ENCODE measurements around the gene CNTN6. TPM values are rescaled to one million over a fixed set of nuclear protein-coding genes. Genes with fewer than 3 reads are reported as not detected.
"Not testable (repeated sequence)": the region's sequence is repeated elsewhere in the genome, so short reads cannot be mapped to it uniquely, and the experiment has no call there.

The CNTN6 gene
- total RNA-seq, 1 experiment from 2014 or later, result not detected

DNA sequence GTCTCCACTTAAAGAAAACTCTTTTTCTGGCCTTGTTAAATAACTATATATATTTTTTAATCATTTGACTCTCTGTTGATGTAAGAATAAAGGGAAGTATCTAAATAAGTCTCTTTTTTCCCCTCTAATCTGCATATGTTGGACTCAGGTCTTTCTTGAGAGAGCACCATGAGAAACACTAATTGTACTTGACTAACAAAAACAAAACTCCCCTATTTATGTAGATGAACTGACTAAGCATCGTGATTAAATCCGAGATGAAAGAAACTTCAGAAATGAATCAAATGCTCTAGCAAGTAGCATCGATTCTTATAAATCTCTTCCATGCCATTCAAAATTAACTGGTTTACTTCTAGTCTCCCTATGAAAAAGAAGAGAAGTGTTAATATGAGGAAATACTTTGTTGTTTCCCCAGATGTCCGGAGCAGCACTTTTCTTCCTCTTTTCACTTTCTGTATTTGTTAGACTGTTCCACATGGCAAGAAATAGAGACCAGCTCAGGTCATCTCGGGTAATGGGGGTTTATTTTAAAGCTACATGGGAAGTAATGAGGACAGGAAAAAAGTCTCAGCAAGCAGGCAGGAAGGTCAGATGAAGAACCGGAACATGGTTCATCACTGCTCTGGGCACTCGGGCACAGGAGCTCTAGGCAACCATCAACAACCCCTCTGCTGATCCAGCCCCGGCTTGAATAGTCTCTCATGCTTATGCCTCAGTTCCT is 288.3 kb downstream of the CNTN6 start:
- Histone ChIP-seq H3K4me1 (ENCODE audit: control insufficient read depth, insufficient read depth, low read length) (no peaks in the 10 kb centered on the region), H3K9me3 (ENCODE audit: control insufficient read depth, insufficient read depth, low read depth, low read length) (no peaks in the 10 kb centered on the region), H3K27ac (ENCODE audit: low read length) (no peak overlapping the region), H3K4me3 (ENCODE audit: low read depth in 2 of 2, low read length in 2 of 2) (no peak overlapping the region), H3K27me3 (ENCODE audit: control insufficient read depth, insufficient read depth, low read length) (no peaks in the 10 kb centered on the region), H3K36me3 (ENCODE audit: control insufficient read depth, insufficient read depth, low read length) (no peaks in the 10 kb centered on the region)
- no peak for ATAC-seq
- BruUV-seq (replicated peaks), result no TSS peak
- no peak for DNase-seq (ENCODE audit: low read depth, low spot score)
- in situ Hi-C loops (cut with HindIII; ENCODE audit: low pct_unique_long_range_greater_than_20kb, low sequenced_read_pairs) (no loop called here), intact Hi-C loops (cut with micrococcal nuclease; ENCODE audit: unreplicated experiment) (no loop called here)
- TF ChIP-seq, protein P1, sequence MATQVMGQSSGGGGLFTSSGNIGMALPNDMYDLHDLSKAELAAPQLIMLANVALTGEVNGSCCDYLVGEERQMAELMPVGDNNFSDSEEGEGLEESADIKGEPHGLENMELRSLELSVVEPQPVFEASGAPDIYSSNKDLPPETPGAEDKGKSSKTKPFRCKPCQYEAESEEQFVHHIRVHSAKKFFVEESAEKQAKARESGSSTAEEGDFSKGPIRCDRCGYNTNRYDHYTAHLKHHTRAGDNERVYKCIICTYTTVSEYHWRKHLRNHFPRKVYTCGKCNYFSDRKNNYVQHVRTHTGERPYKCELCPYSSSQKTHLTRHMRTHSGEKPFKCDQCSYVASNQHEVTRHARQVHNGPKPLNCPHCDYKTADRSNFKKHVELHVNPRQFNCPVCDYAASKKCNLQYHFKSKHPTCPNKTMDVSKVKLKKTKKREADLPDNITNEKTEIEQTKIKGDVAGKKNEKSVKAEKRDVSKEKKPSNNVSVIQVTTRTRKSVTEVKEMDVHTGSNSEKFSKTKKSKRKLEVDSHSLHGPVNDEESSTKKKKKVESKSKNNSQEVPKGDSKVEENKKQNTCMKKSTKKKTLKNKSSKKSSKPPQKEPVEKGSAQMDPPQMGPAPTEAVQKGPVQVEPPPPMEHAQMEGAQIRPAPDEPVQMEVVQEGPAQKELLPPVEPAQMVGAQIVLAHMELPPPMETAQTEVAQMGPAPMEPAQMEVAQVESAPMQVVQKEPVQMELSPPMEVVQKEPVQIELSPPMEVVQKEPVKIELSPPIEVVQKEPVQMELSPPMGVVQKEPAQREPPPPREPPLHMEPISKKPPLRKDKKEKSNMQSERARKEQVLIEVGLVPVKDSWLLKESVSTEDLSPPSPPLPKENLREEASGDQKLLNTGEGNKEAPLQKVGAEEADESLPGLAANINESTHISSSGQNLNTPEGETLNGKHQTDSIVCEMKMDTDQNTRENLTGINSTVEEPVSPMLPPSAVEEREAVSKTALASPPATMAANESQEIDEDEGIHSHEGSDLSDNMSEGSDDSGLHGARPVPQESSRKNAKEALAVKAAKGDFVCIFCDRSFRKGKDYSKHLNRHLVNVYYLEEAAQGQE (IDR thresholded peaks at IDR 0.05; ENCODE audit: insufficient read depth in 1 of 2, low read depth in 2 of 2, low read length in 1 of 2), result no peak
- TF ChIP-seq POLR2AphosphoS5 (IDR thresholded peaks at IDR 0.05; ENCODE audit: low read depth, low read length) (no peak), SIN3A (IDR thresholded peaks at IDR 0.05; ENCODE audit: borderline replicate concordance, insufficient read depth, low read depth, low read length) (no peak), TCF7L2 (IDR thresholded peaks at IDR 0.05; ENCODE audit: low read depth, low read length) (no peak)
- TF ChIP-seq, protein P2, sequence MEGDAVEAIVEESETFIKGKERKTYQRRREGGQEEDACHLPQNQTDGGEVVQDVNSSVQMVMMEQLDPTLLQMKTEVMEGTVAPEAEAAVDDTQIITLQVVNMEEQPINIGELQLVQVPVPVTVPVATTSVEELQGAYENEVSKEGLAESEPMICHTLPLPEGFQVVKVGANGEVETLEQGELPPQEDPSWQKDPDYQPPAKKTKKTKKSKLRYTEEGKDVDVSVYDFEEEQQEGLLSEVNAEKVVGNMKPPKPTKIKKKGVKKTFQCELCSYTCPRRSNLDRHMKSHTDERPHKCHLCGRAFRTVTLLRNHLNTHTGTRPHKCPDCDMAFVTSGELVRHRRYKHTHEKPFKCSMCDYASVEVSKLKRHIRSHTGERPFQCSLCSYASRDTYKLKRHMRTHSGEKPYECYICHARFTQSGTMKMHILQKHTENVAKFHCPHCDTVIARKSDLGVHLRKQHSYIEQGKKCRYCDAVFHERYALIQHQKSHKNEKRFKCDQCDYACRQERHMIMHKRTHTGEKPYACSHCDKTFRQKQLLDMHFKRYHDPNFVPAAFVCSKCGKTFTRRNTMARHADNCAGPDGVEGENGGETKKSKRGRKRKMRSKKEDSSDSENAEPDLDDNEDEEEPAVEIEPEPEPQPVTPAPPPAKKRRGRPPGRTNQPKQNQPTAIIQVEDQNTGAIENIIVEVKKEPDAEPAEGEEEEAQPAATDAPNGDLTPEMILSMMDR (IDR thresholded peaks at IDR 0.05), result no peak
- CTCF ChIA-PET, result no interaction called here
- POLR2A ChIA-PET, result no interaction called here

DNA sequence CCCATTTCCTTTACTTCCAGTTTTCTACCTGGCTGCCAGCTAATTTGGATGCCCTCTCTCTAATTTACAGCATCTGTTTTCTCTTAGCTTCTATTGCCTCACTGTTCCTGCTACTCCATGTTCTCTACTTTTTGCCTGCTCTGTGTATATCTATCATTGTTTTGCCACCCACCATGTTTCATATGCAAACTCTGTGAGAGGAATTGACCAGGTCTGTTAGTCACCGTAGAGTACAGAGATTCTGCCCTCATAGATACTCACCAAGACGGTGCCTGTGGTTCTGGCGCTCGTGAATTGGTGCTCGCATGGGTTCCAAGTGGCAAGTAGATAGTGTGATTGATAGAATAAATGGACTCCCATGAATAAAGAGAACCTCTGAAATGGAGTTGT is 288.8 kb downstream of the CNTN6 start:
- no TSS peak for BruUV-seq (replicated peaks)
- Histone ChIP-seq H3K4me1 (ENCODE audit: control insufficient read depth, insufficient read depth, low read length) (no peaks in the 10 kb centered on the region), H3K36me3 (ENCODE audit: control insufficient read depth, insufficient read depth, low read length) (no peaks in the 10 kb centered on the region), H3K9me3 (ENCODE audit: control insufficient read depth, insufficient read depth, low read depth, low read length) (no peaks in the 10 kb centered on the region), H3K27me3 (ENCODE audit: control insufficient read depth, insufficient read depth, low read length) (no peaks in the 10 kb centered on the region), H3K27ac (ENCODE audit: low read length) (no peak overlapping the region), H3K4me3 (ENCODE audit: low read depth in 2 of 2, low read length in 2 of 2) (no peak overlapping the region)
- no peak for ATAC-seq
- ChIA-PET CTCF (no interaction called here), POLR2A (no interaction called here)
- TF ChIP-seq SIN3A (IDR thresholded peaks at IDR 0.05; ENCODE audit: borderline replicate concordance, insufficient read depth, low read depth, low read length) (no peak), POLR2AphosphoS5 (IDR thresholded peaks at IDR 0.05; ENCODE audit: low read depth, low read length) (no peak), TCF7L2 (IDR thresholded peaks at IDR 0.05; ENCODE audit: low read depth, low read length) (no peak)
- TF ChIP-seq, protein P2 (IDR thresholded peaks at IDR 0.05), result no peak
- TF ChIP-seq, protein P1 (IDR thresholded peaks at IDR 0.05; ENCODE audit: insufficient read depth in 1 of 2, low read depth in 2 of 2, low read length in 1 of 2), result no peak
- no peak for DNase-seq (ENCODE audit: low read depth, low spot score)
- intact Hi-C loops (cut with micrococcal nuclease; ENCODE audit: unreplicated experiment), result no loop called here
- in situ Hi-C loops (cut with HindIII; ENCODE audit: low pct_unique_long_range_greater_than_20kb, low sequenced_read_pairs), result no loop called here

DNA sequence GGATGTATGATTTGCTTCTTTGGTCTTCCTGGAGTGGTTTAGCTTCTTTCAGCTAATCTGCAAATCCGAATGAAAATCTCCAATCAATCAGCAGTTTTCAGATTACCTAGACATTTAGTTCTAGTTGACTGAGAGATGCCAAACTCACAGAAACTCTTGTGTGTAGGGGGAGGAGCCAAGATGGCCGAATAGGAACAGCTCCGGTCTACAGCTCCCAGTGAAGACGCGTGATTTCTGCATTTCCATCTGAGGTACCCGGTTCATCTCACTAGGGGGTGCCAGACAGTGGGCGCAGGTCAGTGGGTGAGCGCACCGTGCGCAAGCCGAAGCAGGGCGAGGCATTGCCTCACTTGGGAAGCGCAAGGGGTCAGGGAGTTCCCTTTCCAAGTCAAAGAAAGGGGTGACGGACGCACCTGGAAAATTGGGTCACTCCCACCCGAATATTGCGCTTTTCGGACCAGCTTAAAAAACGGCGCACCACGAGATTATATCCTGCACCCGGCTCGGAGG is 294.6 kb downstream of the CNTN6 start:
- DNase-seq (ENCODE audit: low read depth, low spot score); H3K9me3 ChIP-seq (ENCODE audit: control insufficient read depth, insufficient read depth, low read depth, low read length); H3K4me3 ChIP-seq (ENCODE audit: low read depth in 2 of 2, low read length in 2 of 2); POLR2A ChIA-PET; ATAC-seq; intact Hi-C loops (cut with micrococcal nuclease; ENCODE audit: unreplicated experiment); in situ Hi-C loops (cut with HindIII; ENCODE audit: low pct_unique_long_range_greater_than_20kb, low sequenced_read_pairs); H3K36me3 ChIP-seq (ENCODE audit: control insufficient read depth, insufficient read depth, low read length); CTCF ChIA-PET; H3K27ac ChIP-seq (ENCODE audit: low read length); BruUV-seq (replicated peaks); H3K4me1 ChIP-seq (ENCODE audit: control insufficient read depth, insufficient read depth, low read length); H3K27me3 ChIP-seq (ENCODE audit: control insufficient read depth, insufficient read depth, low read length): not testable (repeated sequence)

Data from Panc1 (cell line).